ENCODE results near the gene AMOT.

Gene AMOT

DNA sequence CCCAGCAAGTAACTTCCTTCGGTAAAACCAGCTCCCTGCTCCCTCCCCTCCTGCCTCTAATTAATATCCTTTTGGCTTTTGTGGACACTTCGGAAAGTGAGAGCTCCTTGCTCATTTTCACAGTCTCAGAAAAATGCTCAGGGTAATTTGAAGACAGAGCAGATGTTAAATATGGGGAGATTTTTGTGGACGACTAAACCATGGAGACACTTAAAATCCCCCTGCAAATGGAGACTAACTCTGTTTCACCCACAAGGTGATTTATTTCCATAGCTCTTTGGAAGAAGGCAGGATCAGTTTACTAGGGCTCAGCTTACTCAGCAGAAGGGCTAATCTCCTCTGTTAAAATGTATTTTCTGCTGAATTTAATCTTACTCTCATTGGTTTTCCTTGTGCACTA, 12.2 kb upstream of the AMOT start:
- TF ChIP-seq CTCF (IDR thresholded peaks at IDR 0.05; ENCODE audit: extremely low read depth, insufficient read depth, missing control alignments), result no peak
- no peak for DNase-seq (ENCODE audit: low spot score)

GRCh38 chrX:112851806-112852205, 11.2 kb upstream of the AMOT start:
- in situ Hi-C loops (cut with MboI; ENCODE audit: low pct_unique_long_range_greater_than_20kb, low sequenced_read_pairs, unreplicated experiment), result no loop called here
- DNase-seq (ENCODE audit: low spot score), result peak; percentile 70

More for the DNA sequence above, 12.2 kb upstream of the AMOT start:
- in situ Hi-C loops (cut with MboI; ENCODE audit: low pct_unique_long_range_greater_than_20kb, low sequenced_read_pairs, unreplicated experiment), result no loop called here

DNA sequence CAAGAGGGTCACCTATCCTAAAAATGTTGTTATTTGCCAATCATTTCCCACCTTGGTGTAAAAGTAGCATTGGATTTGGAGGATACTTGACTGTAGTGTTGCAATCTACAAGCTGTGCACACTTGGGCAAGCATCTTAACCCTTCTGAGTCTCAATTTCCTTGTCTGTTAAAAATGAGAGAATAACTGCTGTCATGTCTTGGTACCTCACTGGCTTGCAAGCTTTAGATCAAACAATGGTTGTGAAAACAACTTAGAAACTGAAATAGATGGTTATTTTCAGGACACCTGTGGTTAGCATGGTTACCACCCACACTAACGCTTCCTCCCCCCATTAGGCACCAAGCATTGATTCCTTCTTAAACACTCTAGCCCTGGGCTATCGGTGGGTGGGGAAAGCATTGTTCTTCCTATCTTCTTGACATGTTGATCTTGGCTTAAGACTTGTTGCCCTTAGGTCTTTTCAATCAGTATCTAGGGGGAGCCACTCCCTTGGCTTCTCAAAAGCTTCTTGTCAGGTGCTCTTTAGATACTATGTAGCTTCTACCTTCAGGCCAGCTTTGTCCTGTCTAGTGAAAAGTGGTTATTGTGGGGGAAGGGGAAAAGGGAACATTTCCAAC, 10.6 kb upstream of the AMOT start:
- TF ChIP-seq CTCF (IDR thresholded peaks at IDR 0.05; ENCODE audit: extremely low read depth, insufficient read depth, missing control alignments), result no peak
- in situ Hi-C loops (cut with MboI; ENCODE audit: low pct_unique_long_range_greater_than_20kb, low sequenced_read_pairs, unreplicated experiment), result no loop called here
- DNase-seq (ENCODE audit: low spot score), result peak; percentile 74

More at GRCh38 chrX:112851806-112852205, 11.2 kb upstream of the AMOT start:
- TF ChIP-seq CTCF (IDR thresholded peaks at IDR 0.05; ENCODE audit: extremely low read depth, insufficient read depth, missing control alignments), result no peak

DNA sequence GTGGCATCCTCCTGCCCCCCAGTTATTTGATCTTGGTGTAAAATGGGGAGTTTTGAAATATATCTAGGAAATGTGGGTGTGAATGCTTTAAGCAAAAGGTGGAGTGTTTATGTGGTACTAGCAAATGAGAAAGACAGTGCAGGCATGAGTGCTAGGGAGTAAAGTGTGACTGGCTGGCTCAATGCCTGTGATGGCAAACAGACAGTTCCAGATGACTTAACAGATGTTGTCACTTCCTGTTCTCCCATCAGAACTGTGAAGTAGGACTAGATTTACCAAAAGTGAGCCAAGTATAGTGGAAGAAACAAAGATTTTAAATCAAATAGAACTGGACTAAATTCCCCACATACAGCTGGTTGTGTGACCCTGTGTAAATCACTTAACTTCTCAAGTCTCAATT, 8.4 kb upstream of the AMOT start:
- no peak for DNase-seq (ENCODE audit: low spot score)
- in situ Hi-C loops (cut with MboI; ENCODE audit: low pct_unique_long_range_greater_than_20kb, low sequenced_read_pairs, unreplicated experiment), result no loop called here
- no peak for TF ChIP-seq CTCF (IDR thresholded peaks at IDR 0.05; ENCODE audit: extremely low read depth, insufficient read depth, missing control alignments)

GRCh38 chrX:112846782-112847181, 6.2 kb upstream of the AMOT start:
- no peak for DNase-seq (ENCODE audit: low spot score)
- no peak for TF ChIP-seq CTCF (IDR thresholded peaks at IDR 0.05; ENCODE audit: extremely low read depth, insufficient read depth, missing control alignments)
- in situ Hi-C loops (cut with MboI; ENCODE audit: low pct_unique_long_range_greater_than_20kb, low sequenced_read_pairs, unreplicated experiment), result no loop called here

DNA sequence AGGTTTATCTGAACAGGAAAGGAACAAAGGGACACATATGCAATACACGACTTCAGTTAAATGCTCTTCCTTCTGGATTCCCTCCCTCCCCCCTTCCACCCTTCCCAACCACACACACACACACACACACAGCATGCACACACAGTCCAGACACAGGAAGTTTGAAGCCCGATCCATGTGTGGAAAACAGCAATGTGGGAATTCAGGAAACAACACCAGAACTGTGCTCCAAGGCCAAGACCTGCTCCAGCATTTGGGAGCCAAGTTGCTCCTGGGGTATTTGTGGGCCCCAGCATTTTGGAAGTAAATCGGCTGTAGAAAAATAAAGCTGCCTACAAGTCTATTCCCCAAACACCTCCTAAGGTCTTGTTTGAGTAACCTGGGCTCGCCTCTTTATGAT, 5.6 kb upstream of the AMOT start:
- in situ Hi-C loops (cut with MboI; ENCODE audit: low pct_unique_long_range_greater_than_20kb, low sequenced_read_pairs, unreplicated experiment), result no loop called here
- TF ChIP-seq CTCF (IDR thresholded peaks at IDR 0.05; ENCODE audit: extremely low read depth, insufficient read depth, missing control alignments), result no peak
- no peak for DNase-seq (ENCODE audit: low spot score)

All from GM13977 (cell line).